Measurements from ENCODE around the gene LMO3.
"Not testable (repeated sequence)": the region's sequence is repeated elsewhere in the genome, so short reads cannot be mapped to it uniquely, and the experiment has no call there.

The LMO3 gene

DNA sequence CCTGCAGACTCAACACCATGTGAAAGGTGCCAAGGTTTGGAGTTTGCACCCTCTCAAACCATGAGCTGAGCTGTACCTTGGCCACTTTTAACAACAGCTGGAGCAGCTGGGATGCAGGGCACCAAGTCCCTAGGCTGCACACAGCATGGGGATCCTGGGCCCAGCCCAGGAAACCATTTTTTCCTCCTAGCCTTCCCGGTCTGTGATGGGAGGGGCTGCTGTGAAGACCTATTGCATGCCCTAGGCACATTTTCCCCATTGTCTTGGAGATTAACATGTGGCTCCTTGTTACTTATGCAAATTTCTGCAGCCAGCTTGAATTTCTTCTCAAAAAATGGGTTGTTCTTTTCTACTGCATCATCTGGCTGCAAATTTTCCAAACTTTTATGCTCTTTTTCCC, 68.3 kb downstream of the LMO3 start:
- DNase-seq = not testable (repeated sequence)

GRCh38 chr12:16531621-16532020, 74.3 kb downstream of the LMO3 start:
- DNase-seq = no peak

GRCh38 chr12:16530268-16530850, 75.6 kb downstream of the LMO3 start:
- no peak for DNase-seq

- DNase-seq = no peak
These were observed 79.3 kb downstream of the LMO3 start for GRCh38 chr12:16526693-16527092.

GRCh38 chr12:16524378-16524777, 81.6 kb downstream of the LMO3 start:
- no peak for DNase-seq

GRCh38 chr12:16523951-16524331, 82.0 kb downstream of the LMO3 start:
- no peak for DNase-seq

GRCh38 chr12:16523284-16523950, 82.5 kb downstream of the LMO3 start:
- no peak for DNase-seq

DNA sequence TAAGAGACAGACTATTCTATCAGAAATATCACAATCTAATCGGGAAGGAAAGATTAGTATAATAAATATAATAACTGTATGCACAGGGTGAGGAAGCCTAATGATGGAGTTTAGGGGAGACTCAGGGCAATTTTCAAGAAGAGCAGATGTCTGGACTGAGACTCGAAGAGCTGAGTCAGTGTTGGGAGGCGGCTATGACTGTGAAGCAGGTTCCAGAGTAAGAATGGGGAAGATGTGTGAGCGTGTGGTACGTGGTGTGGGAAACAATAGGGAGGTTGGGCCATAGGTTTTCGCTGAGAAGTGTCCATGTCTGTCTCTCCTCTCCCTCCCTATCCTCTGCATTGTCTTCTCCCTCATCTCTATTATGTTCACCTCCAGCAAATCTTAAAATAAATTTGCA, 85.6 kb downstream of the LMO3 start:
- DNase-seq = no peak

- no peak for DNase-seq
These were observed 90.3 kb downstream of the LMO3 start for GRCh38 chr12:16515666-16516065.

- no peak for DNase-seq
These were observed 92.7 kb downstream of the LMO3 start for GRCh38 chr12:16513231-16513630.

- no peak for DNase-seq
These were observed 96.6 kb downstream of the LMO3 start for GRCh38 chr12:16509411-16509810.

DNA sequence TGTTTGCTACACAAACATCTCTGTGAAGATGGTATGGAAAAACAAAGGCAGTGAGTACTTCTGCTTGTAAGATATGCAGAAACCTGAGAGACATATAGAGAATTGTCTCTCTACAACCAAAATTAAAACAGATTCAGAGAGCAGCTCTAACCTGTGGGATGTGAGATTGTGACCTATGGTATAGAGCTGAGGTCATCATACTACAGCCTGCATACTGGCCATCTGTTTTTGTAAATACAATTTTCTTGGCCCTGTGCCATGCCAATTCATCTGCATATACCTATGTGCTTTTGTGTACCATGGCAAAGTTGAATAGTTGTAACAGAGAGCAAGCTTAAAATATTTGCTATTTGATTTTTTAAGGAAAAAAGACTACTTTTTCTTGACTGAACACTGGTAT, 99.6 kb downstream of the LMO3 start:
- DNase-seq = no peak

- DNase-seq = no peak
These were observed 101.8 kb downstream of the LMO3 start for GRCh38 chr12:16504200-16504599.

DNA sequence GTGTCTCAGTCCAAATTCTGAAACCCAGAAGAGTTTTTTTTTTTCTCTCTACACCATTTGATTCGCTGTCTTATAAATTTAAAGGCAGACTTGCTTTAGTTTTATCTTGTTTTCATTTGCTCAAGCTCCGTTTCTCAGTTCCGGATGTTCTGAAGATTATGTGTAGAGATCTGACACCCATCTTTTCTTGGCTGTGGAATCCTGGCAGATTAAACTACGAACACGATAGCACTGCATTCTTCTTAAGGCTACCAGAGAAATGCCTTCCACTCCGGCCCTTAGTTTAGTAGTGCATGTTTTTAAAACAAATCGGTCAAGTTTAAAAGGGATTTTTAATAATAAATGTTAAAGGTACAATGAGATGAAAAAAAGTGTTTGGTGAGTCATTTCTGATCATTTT, 106.4 kb downstream of the LMO3 start:
- no peak for DNase-seq

All from central memory CD4-positive, alpha-beta T cell (primary cell).